HEK293 (cell line): ENCODE measurements around the gene ICAM3.

Experiments used
- GLI2 ChIP-seq: fragments of 450-650 bp; formaldehyde crosslinking; IDR thresholded peaks from 2 replicates; pipeline ENCODE4; 2017; ENCODE audit warnings: missing biosample characterization, missing genetic modification characterization, low read depth, borderline replicate concordance
- HOXA7 ChIP-seq: sonication (generic); formaldehyde crosslinking; IDR thresholded peaks from 2 replicates; pipeline ENCODE4 v1.8.1; 2022; ENCODE audit warnings: missing genetic modification reagents, borderline replicate concordance
- IKZF3 ChIP-seq: fragments of 450-650 bp; IDR thresholded peaks from 2 replicates; pipeline ENCODE4 v1.5.0; 2018; ENCODE audit warnings: missing biosample characterization, mild to moderate bottlenecking, missing genetic modification characterization, moderate library complexity
- KLF9 ChIP-seq: fragments of 450-650 bp; formaldehyde crosslinking; IDR thresholded peaks from 2 replicates; pipeline ENCODE4 v1.5.1; 2016; ENCODE audit warnings: missing biosample characterization, missing genetic modification characterization, low read depth
- MZF1 ChIP-seq: fragments of 450-650 bp; formaldehyde crosslinking; IDR thresholded peaks from 2 replicates; pipeline ENCODE4 v1.5.1; 2017; ENCODE audit warnings: missing biosample characterization, missing genetic modification characterization, borderline replicate concordance
- OVOL3 ChIP-seq: fragments of 450-650 bp; formaldehyde crosslinking; IDR thresholded peaks from 2 replicates; pipeline ENCODE4 v1.5.1; 2016; ENCODE audit warnings: missing biosample characterization, missing genetic modification characterization
- SALL2 ChIP-seq: fragments of 450-650 bp; formaldehyde crosslinking; IDR thresholded peaks from 2 replicates; pipeline ENCODE4 v1.5.0; 2017; ENCODE audit warnings: missing biosample characterization, mild to moderate bottlenecking, missing genetic modification characterization, borderline replicate concordance
- SP7 ChIP-seq: fragments of 450-650 bp; formaldehyde crosslinking; IDR thresholded peaks from 2 replicates; pipeline ENCODE4 v1.5.1; 2016; ENCODE audit warnings: missing biosample characterization, missing genetic modification characterization
- ZBTB20 ChIP-seq: fragments of 450-650 bp; formaldehyde crosslinking; IDR thresholded peaks from 2 replicates; pipeline ENCODE4 v1.5.1; 2016; ENCODE audit warnings: missing biosample characterization, missing genetic modification characterization
- ZFHX2 ChIP-seq: fragments of 450-650 bp; formaldehyde crosslinking; conservative IDR thresholded peaks from 2 replicates; pipeline ENCODE4 v1.5.1; 2016; ENCODE audit warnings: missing biosample characterization, missing genetic modification characterization
- ZNF10 ChIP-seq: fragments of 450-650 bp; formaldehyde crosslinking; IDR thresholded peaks from 2 replicates; pipeline ENCODE4 v1.5.1; 2017; ENCODE audit warnings: missing biosample characterization, missing genetic modification characterization
- ZNF157 ChIP-seq: fragments of 450-650 bp; formaldehyde crosslinking; IDR thresholded peaks from 2 replicates; pipeline ENCODE4 v1.5.1; 2016; ENCODE audit warnings: missing biosample characterization, missing genetic modification characterization
- ZNF16 ChIP-seq: fragments of 450-650 bp; formaldehyde crosslinking; IDR thresholded peaks from 2 replicates; pipeline ENCODE4 v1.5.1; 2016; ENCODE audit warnings: low read depth, missing biosample characterization, missing genetic modification characterization
- ZNF223 ChIP-seq: fragments of 450-650 bp; formaldehyde crosslinking; IDR thresholded peaks from 2 replicates; pipeline ENCODE4 v1.5.1; 2016; ENCODE audit warnings: missing biosample characterization, missing genetic modification characterization
- ZNF350 ChIP-seq: fragments of 450-650 bp; formaldehyde crosslinking; IDR thresholded peaks from 2 replicates; pipeline ENCODE4 v1.5.0; 2017; ENCODE audit warnings: missing biosample characterization, mild to moderate bottlenecking, missing genetic modification characterization
- ZNF423 ChIP-seq: fragments of 450-650 bp; formaldehyde crosslinking; IDR thresholded peaks from 2 replicates; pipeline ENCODE4 v1.5.1; 2016; ENCODE audit warnings: missing biosample characterization, missing genetic modification characterization
- ZNF544 ChIP-seq: fragments of 450-650 bp; formaldehyde crosslinking; IDR thresholded peaks from 2 replicates; pipeline ENCODE4 v1.5.0; 2017; ENCODE audit warnings: missing biosample characterization, missing genetic modification characterization
- ZNF768 ChIP-seq: fragments of 450-650 bp; formaldehyde crosslinking; IDR thresholded peaks from 2 replicates; pipeline ENCODE4 v1.5.1; 2018; ENCODE audit warnings: missing biosample characterization, mild to moderate bottlenecking, missing genetic modification characterization
- ZSCAN23 ChIP-seq: fragments of 450-650 bp; formaldehyde crosslinking; IDR thresholded peaks from 2 replicates; pipeline ENCODE4 v1.5.1; 2016; ENCODE audit warnings: missing biosample characterization, missing genetic modification characterization
- TF ChIP-seq, protein P1 (sequence below): fragments of 450-650 bp; formaldehyde crosslinking; optimal IDR thresholded peaks from 2 replicates; pipeline ENCODE3; 2016; ENCODE audit warnings: missing biosample characterization, mild to moderate bottlenecking, missing genetic modification characterization
- TF ChIP-seq, protein P2 (sequence below): fragments of 450-650 bp; formaldehyde crosslinking; IDR thresholded peaks from 2 replicates; pipeline ENCODE4 v1.5.1; 2016; ENCODE audit warnings: missing biosample characterization, missing genetic modification characterization
- TF ChIP-seq, protein P3 (sequence below): fragments of 450-650 bp; formaldehyde crosslinking; IDR thresholded peaks from 2 replicates; pipeline ENCODE4 v1.5.1; 2016; ENCODE audit warnings: missing biosample characterization, missing genetic modification characterization
- TF ChIP-seq, protein P4 (sequence below): fragments of 450-650 bp; formaldehyde crosslinking; IDR thresholded peaks from 2 replicates; pipeline ENCODE4 v1.5.1; 2016; ENCODE audit warnings: missing biosample characterization, missing genetic modification characterization
- TF ChIP-seq, protein P5 (sequence below): fragments of 450-650 bp; formaldehyde crosslinking; IDR thresholded peaks from 2 replicates; pipeline ENCODE4 v1.5.1; 2016; ENCODE audit warnings: missing biosample characterization, missing genetic modification characterization
- TF ChIP-seq, protein P6 (sequence below): fragments of 450-650 bp; formaldehyde crosslinking; IDR thresholded peaks from 2 replicates; pipeline ENCODE4 v1.5.1; 2016; ENCODE audit warnings: missing biosample characterization, missing genetic modification characterization, low read depth
- TF ChIP-seq, protein P7 (sequence below): fragments of 450-650 bp; formaldehyde crosslinking; IDR thresholded peaks from 2 replicates; pipeline ENCODE4 v1.5.1; 2016; ENCODE audit warnings: missing biosample characterization, missing genetic modification characterization

Gene ICAM3

DNA sequence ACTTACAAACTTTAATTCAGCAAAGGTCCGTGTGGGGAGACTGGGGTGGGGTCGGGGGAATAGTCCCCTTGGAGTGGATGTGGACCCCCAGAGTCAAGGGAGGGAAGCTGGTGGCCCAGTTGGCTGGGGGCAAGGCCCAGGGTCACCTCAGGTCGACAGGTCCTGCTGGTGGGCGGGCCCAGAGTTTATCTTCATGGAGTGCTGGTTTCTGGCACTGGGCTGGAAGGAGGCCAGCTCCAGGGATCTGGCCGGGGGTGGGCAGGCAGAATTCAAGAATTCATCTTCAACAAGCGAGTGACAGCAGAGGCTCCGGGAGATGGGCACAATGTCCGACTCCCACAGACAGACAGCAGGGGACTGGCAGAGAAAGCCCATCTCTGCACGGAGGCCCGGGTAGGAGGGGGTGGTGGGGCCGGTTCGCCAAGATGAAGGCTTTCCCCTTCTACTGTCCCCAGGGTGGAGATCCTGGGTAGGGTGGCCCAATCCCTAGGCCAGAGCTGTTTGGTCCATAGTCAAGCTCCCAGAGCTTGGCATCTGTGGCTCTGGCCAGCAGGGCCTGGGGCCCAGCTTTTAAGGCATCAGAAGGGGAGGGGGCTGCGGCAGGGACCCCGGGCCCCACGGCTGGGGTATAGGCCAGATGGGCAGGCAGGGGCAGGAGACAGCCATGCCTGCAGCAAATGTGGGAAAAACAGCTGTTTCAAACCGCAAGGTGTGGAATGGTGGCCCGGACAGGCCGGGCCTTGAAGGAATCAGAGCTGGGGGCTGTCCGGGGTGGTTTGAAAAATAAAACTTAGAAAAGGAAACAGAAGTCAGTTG is 23.0 kb downstream of the ICAM3 start (continued):
- TF ChIP-seq ZNF544 (tag by site-specific recombination) (no peak), ZFHX2 (tag by site-specific recombination) (0 out of 2 replicates have a peak, but pooled peaks have one; percentile 24), SP7 (tag by site-specific recombination) (no peak), ZBTB20 (tag by site-specific recombination) (peak; percentile 19; the same call in 1 of the 2 replicates), ZNF768 (tag by site-specific recombination) (no peak), IKZF3 (tag by site-specific recombination) (no peak), HOXA7 (CRISPR knock-in tag) (no peak), KLF9 (tag by site-specific recombination) (no peak), ZNF10 (tag by site-specific recombination) (no peak), OVOL3 (no peak), ZNF157 (tag by site-specific recombination) (no peak), ZNF223 (tag by site-specific recombination) (no peak), ZNF350 (tag by site-specific recombination) (no peak), SALL2 (tag by site-specific recombination) (no peak), ZSCAN23 (tag by site-specific recombination) (no peak), ZNF16 (tag by site-specific recombination) (no peak), ZNF423 (tag by site-specific recombination) (no peak), GLI2 (tag by site-specific recombination) (no peak), MZF1 (no peak)
- TF ChIP-seq, protein P1, sequence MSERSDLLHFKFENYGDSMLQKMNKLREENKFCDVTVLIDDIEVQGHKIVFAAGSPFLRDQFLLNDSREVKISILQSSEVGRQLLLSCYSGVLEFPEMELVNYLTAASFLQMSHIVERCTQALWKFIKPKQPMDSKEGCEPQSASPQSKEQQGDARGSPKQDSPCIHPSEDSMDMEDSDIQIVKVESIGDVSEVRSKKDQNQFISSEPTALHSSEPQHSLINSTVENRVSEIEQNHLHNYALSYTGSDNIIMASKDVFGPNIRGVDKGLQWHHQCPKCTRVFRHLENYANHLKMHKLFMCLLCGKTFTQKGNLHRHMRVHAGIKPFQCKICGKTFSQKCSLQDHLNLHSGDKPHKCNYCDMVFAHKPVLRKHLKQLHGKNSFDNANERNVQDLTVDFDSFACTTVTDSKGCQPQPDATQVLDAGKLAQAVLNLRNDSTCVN (tag by site-specific recombination), result no peak
- TF ChIP-seq, protein P2, sequence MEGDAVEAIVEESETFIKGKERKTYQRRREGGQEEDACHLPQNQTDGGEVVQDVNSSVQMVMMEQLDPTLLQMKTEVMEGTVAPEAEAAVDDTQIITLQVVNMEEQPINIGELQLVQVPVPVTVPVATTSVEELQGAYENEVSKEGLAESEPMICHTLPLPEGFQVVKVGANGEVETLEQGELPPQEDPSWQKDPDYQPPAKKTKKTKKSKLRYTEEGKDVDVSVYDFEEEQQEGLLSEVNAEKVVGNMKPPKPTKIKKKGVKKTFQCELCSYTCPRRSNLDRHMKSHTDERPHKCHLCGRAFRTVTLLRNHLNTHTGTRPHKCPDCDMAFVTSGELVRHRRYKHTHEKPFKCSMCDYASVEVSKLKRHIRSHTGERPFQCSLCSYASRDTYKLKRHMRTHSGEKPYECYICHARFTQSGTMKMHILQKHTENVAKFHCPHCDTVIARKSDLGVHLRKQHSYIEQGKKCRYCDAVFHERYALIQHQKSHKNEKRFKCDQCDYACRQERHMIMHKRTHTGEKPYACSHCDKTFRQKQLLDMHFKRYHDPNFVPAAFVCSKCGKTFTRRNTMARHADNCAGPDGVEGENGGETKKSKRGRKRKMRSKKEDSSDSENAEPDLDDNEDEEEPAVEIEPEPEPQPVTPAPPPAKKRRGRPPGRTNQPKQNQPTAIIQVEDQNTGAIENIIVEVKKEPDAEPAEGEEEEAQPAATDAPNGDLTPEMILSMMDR (tag by site-specific recombination), result no peak
- TF ChIP-seq, protein P3, sequence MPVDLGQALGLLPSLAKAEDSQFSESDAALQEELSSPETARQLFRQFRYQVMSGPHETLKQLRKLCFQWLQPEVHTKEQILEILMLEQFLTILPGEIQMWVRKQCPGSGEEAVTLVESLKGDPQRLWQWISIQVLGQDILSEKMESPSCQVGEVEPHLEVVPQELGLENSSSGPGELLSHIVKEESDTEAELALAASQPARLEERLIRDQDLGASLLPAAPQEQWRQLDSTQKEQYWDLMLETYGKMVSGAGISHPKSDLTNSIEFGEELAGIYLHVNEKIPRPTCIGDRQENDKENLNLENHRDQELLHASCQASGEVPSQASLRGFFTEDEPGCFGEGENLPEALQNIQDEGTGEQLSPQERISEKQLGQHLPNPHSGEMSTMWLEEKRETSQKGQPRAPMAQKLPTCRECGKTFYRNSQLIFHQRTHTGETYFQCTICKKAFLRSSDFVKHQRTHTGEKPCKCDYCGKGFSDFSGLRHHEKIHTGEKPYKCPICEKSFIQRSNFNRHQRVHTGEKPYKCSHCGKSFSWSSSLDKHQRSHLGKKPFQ (tag by site-specific recombination), result no peak
- TF ChIP-seq, protein P4, sequence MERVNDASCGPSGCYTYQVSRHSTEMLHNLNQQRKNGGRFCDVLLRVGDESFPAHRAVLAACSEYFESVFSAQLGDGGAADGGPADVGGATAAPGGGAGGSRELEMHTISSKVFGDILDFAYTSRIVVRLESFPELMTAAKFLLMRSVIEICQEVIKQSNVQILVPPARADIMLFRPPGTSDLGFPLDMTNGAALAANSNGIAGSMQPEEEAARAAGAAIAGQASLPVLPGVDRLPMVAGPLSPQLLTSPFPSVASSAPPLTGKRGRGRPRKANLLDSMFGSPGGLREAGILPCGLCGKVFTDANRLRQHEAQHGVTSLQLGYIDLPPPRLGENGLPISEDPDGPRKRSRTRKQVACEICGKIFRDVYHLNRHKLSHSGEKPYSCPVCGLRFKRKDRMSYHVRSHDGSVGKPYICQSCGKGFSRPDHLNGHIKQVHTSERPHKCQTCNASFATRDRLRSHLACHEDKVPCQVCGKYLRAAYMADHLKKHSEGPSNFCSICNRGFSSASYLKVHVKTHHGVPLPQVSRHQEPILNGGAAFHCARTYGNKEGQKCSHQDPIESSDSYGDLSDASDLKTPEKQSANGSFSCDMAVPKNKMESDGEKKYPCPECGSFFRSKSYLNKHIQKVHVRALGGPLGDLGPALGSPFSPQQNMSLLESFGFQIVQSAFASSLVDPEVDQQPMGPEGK (tag by site-specific recombination), result 0 out of 2 replicates have a peak, but pooled peaks have one; percentile 42
- TF ChIP-seq, protein P5, sequence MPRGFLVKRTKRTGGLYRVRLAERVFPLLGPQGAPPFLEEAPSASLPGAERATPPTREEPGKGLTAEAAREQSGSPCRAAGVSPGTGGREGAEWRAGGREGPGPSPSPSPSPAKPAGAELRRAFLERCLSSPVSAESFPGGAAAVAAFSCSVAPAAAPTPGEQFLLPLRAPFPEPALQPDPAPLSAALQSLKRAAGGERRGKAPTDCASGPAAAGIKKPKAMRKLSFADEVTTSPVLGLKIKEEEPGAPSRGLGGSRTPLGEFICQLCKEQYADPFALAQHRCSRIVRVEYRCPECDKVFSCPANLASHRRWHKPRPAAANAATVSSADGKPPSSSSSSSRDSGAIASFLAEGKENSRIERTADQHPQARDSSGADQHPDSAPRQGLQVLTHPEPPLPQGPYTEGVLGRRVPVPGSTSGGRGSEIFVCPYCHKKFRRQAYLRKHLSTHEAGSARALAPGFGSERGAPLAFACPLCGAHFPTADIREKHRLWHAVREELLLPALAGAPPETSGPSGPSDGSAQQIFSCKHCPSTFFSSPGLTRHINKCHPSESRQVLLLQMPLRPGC (tag by site-specific recombination), result no peak
- TF ChIP-seq, protein P6, sequence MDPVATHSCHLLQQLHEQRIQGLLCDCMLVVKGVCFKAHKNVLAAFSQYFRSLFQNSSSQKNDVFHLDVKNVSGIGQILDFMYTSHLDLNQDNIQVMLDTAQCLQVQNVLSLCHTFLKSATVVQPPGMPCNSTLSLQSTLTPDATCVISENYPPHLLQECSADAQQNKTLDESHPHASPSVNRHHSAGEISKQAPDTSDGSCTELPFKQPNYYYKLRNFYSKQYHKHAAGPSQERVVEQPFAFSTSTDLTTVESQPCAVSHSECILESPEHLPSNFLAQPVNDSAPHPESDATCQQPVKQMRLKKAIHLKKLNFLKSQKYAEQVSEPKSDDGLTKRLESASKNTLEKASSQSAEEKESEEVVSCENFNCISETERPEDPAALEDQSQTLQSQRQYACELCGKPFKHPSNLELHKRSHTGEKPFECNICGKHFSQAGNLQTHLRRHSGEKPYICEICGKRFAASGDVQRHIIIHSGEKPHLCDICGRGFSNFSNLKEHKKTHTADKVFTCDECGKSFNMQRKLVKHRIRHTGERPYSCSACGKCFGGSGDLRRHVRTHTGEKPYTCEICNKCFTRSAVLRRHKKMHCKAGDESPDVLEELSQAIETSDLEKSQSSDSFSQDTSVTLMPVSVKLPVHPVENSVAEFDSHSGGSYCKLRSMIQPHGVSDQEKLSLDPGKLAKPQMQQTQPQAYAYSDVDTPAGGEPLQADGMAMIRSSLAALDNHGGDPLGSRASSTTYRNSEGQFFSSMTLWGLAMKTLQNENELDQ, result no peak
- TF ChIP-seq, protein P7, sequence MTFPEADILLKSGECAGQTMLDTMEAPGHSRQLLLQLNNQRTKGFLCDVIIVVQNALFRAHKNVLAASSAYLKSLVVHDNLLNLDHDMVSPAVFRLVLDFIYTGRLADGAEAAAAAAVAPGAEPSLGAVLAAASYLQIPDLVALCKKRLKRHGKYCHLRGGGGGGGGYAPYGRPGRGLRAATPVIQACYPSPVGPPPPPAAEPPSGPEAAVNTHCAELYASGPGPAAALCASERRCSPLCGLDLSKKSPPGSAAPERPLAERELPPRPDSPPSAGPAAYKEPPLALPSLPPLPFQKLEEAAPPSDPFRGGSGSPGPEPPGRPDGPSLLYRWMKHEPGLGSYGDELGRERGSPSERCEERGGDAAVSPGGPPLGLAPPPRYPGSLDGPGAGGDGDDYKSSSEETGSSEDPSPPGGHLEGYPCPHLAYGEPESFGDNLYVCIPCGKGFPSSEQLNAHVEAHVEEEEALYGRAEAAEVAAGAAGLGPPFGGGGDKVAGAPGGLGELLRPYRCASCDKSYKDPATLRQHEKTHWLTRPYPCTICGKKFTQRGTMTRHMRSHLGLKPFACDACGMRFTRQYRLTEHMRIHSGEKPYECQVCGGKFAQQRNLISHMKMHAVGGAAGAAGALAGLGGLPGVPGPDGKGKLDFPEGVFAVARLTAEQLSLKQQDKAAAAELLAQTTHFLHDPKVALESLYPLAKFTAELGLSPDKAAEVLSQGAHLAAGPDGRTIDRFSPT, result peak; percentile 16; the same call in 1 of the 2 replicates
